ENCODE data around the gene DRGX. TPM values are rescaled to one million over a fixed set of nuclear protein-coding genes. Genes with fewer than 3 reads are reported as not detected.

The DRGX gene
- total RNA-seq, 1 donor = not detected

GRCh38 chr10:49329146-49329505, 66.8 kb downstream of the DRGX start:
- H3K4me3 ChIP-seq (ENCODE audit: low read depth, low read length) = no peak overlapping the region
- DNase-seq (ENCODE audit: low read depth) = no peak
- TF ChIP-seq CTCF (IDR thresholded peaks at IDR 0.05; ENCODE audit: insufficient read depth, low read depth, low read length) = no peak

- no peak overlapping the region for H3K4me3 ChIP-seq (ENCODE audit: low read depth, low read length)
- TF ChIP-seq CTCF (IDR thresholded peaks at IDR 0.05; ENCODE audit: insufficient read depth, low read depth, low read length) = no peak
- DNase-seq (ENCODE audit: low read depth) = no peak
These were observed 67.3 kb downstream of the DRGX start for GRCh38 chr10:49328401-49329145.

GRCh38 chr10:49327036-49327813, 68.7 kb downstream of the DRGX start:
- no peak overlapping the region for H3K4me3 ChIP-seq (ENCODE audit: low read depth, low read length)
- no peak for DNase-seq (ENCODE audit: low read depth)
- TF ChIP-seq CTCF (IDR thresholded peaks at IDR 0.05; ENCODE audit: insufficient read depth, low read depth, low read length) = no peak

GRCh38 chr10:49325916-49326783, 69.7 kb downstream of the DRGX start:
- TF ChIP-seq CTCF (IDR thresholded peaks at IDR 0.05; ENCODE audit: insufficient read depth, low read depth, low read length) = no peak
- H3K4me3 ChIP-seq (ENCODE audit: low read depth, low read length) = no peak overlapping the region
- no peak for DNase-seq (ENCODE audit: low read depth)

GRCh38 chr10:49325131-49325915, 70.6 kb downstream of the DRGX start:
- H3K4me3 ChIP-seq (ENCODE audit: low read depth, low read length) = no peak overlapping the region
- no peak for TF ChIP-seq CTCF (IDR thresholded peaks at IDR 0.05; ENCODE audit: insufficient read depth, low read depth, low read length)
- no peak for DNase-seq (ENCODE audit: low read depth)

- no peak for TF ChIP-seq CTCF (IDR thresholded peaks at IDR 0.05; ENCODE audit: insufficient read depth, low read depth, low read length)
- peak; percentile 1 for DNase-seq (ENCODE audit: low read depth)
These were observed 71.2 kb downstream of the DRGX start for GRCh38 chr10:49324711-49325110.

More at GRCh38 chr10:49324711-49325110, 71.2 kb downstream of the DRGX start:
- no peak overlapping the region for H3K4me3 ChIP-seq (ENCODE audit: low read depth, low read length)

Data from fibroblast of villous mesenchyme (primary cell).